ENCODE measurements around the gene NOL9.

DNA sequence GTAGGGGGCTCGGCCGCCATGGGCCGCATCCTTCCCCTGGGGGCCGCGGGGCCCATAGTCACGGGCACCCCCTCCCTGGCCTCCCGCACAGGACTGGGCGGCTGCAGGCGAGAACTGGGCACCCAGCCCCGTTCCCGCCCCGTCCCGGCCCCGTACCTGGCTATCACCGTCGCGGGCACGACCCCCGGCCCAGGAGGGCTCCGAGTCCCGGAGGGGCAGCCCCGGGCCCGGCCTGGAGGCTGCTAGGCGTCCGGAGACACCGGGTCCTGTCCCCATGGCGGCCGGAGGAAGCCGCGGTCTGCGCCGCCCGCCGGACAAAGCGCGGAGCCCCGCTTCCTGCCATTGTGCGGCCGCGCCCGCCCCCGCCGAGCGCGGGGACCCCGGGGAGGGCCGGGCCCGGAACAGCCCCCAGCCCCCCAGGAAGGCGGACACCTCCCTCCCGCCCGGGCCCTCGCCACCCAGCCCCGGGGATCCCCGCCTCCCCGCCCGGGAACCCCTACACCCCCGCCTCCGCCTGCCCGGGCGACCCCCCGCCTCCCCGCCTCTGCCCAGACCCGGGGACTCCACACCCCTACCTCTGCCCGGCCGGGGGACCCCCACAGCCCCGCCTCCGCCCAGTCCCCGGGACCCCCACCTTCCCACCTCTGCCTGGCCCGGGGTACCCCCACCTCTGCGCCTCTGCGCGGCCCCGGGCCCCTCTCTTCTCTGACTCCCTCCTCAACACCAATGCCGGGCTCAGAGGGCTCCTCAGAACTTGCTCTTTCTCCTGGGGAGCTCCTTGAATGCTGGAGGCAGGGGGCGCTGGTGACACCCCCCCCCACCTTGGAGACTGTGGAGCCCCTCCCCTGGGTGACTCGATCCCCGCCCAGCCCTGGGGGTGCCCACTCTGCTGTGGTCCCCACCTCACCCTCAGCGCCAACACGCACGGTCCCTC, 68.9 kb downstream of the NOL9 start:
- TF ChIP-seq REST (IDR thresholded peaks at IDR 0.05; ENCODE audit: low read depth, low read length) = no peak
- TF ChIP-seq ZSCAN29 (IDR thresholded peaks at IDR 0.05) = no peak
- no peak for TF ChIP-seq HDAC6 (IDR thresholded peaks at IDR 0.05; ENCODE audit: unreplicated experiment)
